ENCODE data around the gene C1orf146.

- no peak for TF ChIP-seq CTCF (conservative IDR thresholded peaks at IDR 0.05; ENCODE audit: low read depth, low read length)
- TF ChIP-seq EZH2 (IDR thresholded peaks at IDR 0.05; ENCODE audit: low read length, unreplicated experiment) = no peak
Observed at GRCh38 chr1:92192246-92192645, 25.5 kb upstream of the C1orf146 start.
